HEK293 (cell line): ENCODE data around the gene ARGLU1.
A peak's percentile ranks its signal among the peaks of the same experiment; 100 is the strongest.

Experiments
- CTCF ChIA-PET: fragments of 350-600 bp; formaldehyde crosslinking; extraction: SDS; loops from one replicate; lab custom pipeline; 2021; ENCODE audit warnings: antibody characterized with exemption; lab: Yijun Ruan, JAX
- POLR2A ChIA-PET: fragments of 300-600 bp; formaldehyde crosslinking; extraction: SDS; loops from one replicate; lab custom pipeline; 2020; ENCODE audit warnings: antibody characterized with exemption, inconsistent platforms; lab: Yijun Ruan, JAX
- H3K27ac ChIP-seq: fragments of 200-500 bp; sonication (Bioruptor generic); 2 replicates; pipeline ENCODE4 v1.5.1; 2014; ENCODE audit warnings: low read depth, low read length, control low read depth, inconsistent platforms; ENCODE audit errors: extremely low read depth
- H3K36me3 ChIP-seq, 2 experiments: fragments of 200-500 bp in 1 of 2; sonication (Bioruptor generic) in 1 of 2; 1 replicate in 1 of 2; 2 replicates in 1 of 2; pipeline ENCODE4 v1.5.1; 2014 to 2017; ENCODE audit warnings: inconsistent platforms in 2 of 2, low read length in 2 of 2; ENCODE audit not compliant: control insufficient read depth in 2 of 2, insufficient read depth in 1 of 2
- H3K4me1 ChIP-seq: fragments of 200-500 bp; sonication (Bioruptor generic); 2 replicates; pipeline ENCODE4 v1.5.1; 2014; ENCODE audit warnings: mild to moderate bottlenecking, low read length, inconsistent platforms; ENCODE audit not compliant: control insufficient read depth, insufficient read depth
- H3K4me3 ChIP-seq: 2 replicates; pipeline ENCODE4 v1.5.1; 2011; ENCODE audit warnings: low read depth, mild to moderate bottlenecking, control low read depth, low read length, moderate library complexity
- H3K9me3 ChIP-seq: fragments of 200-500 bp; sonication (Bioruptor generic); 2 replicates; pipeline ENCODE4 v1.5.1; 2014; ENCODE audit warnings: low read depth, low read length, inconsistent platforms; ENCODE audit not compliant: control insufficient read depth, insufficient read depth
- KLF16 ChIP-seq: fragments of 450-650 bp; formaldehyde crosslinking; IDR thresholded peaks from 2 replicates; pipeline ENCODE4 v1.5.1; 2017; ENCODE audit warnings: missing biosample characterization, missing genetic modification characterization
- MYNN ChIP-seq: fragments of 450-650 bp; formaldehyde crosslinking; IDR thresholded peaks from 2 replicates; pipeline ENCODE4 v1.5.1; 2016; ENCODE audit warnings: missing biosample characterization, missing genetic modification characterization, borderline replicate concordance
- REPIN1 ChIP-seq: fragments of 450-650 bp; formaldehyde crosslinking; IDR thresholded peaks from 2 replicates; pipeline ENCODE4 v1.5.1; 2017; ENCODE audit warnings: missing biosample characterization, missing genetic modification characterization, low read depth
- SP7 ChIP-seq: fragments of 450-650 bp; formaldehyde crosslinking; IDR thresholded peaks from 2 replicates; pipeline ENCODE4 v1.5.1; 2016; ENCODE audit warnings: missing biosample characterization, missing genetic modification characterization
- TRIM28 ChIP-seq: IDR thresholded peaks from 2 replicates; pipeline ENCODE4 v1.6.1; 2011; ENCODE audit warnings: low read length, control low read depth, borderline replicate concordance
- WT1 ChIP-seq: fragments of 450-650 bp; formaldehyde crosslinking; IDR thresholded peaks from 2 replicates; pipeline ENCODE4 v1.5.1; 2016; ENCODE audit warnings: missing biosample characterization, missing genetic modification characterization
- ZBTB20 ChIP-seq: fragments of 450-650 bp; formaldehyde crosslinking; IDR thresholded peaks from 2 replicates; pipeline ENCODE4 v1.5.1; 2016; ENCODE audit warnings: missing biosample characterization, missing genetic modification characterization
- ZBTB8A ChIP-seq: fragments of 450-650 bp; formaldehyde crosslinking; IDR thresholded peaks from 2 replicates; pipeline ENCODE4 v1.5.1; 2016; ENCODE audit warnings: missing biosample characterization, missing genetic modification characterization
- ZFHX2 ChIP-seq: fragments of 450-650 bp; formaldehyde crosslinking; conservative IDR thresholded peaks from 2 replicates; pipeline ENCODE4 v1.5.1; 2016; ENCODE audit warnings: missing biosample characterization, missing genetic modification characterization
- ZFP3 ChIP-seq: fragments of 450-650 bp; formaldehyde crosslinking; IDR thresholded peaks from 2 replicates; pipeline ENCODE4 v1.5.1; 2016; ENCODE audit warnings: low read depth, missing biosample characterization, missing genetic modification characterization
- ZFP37 ChIP-seq: fragments of 450-650 bp; formaldehyde crosslinking; IDR thresholded peaks from 2 replicates; pipeline ENCODE4 v1.5.1; 2016; ENCODE audit warnings: missing biosample characterization, missing genetic modification characterization
- ZFP69B ChIP-seq: fragments of 450-650 bp; formaldehyde crosslinking; IDR thresholded peaks from 2 replicates; pipeline ENCODE4 v1.5.1; 2016; ENCODE audit warnings: missing biosample characterization, missing genetic modification characterization
- ZNF112 ChIP-seq: fragments of 450-650 bp; formaldehyde crosslinking; IDR thresholded peaks from 2 replicates; pipeline ENCODE4 v1.5.0; 2017; ENCODE audit warnings: missing biosample characterization, missing genetic modification characterization
- ZNF133 ChIP-seq: fragments of 450-650 bp; formaldehyde crosslinking; IDR thresholded peaks from 2 replicates; pipeline ENCODE4 v1.5.1; 2016; ENCODE audit warnings: missing biosample characterization, missing genetic modification characterization
- ZNF138 ChIP-seq: fragments of 450-650 bp; formaldehyde crosslinking; IDR thresholded peaks from 2 replicates; pipeline ENCODE4 v1.5.1; 2016; ENCODE audit warnings: missing biosample characterization, missing genetic modification characterization, borderline replicate concordance
- ZNF169 ChIP-seq: fragments of 450-650 bp; formaldehyde crosslinking; IDR thresholded peaks from 2 replicates; pipeline ENCODE4 v1.5.1; 2016; ENCODE audit warnings: missing biosample characterization, missing genetic modification characterization
- ZNF335 ChIP-seq: fragments of 450-650 bp; formaldehyde crosslinking; conservative IDR thresholded peaks from 2 replicates; pipeline ENCODE4 v1.5.1; 2016; ENCODE audit warnings: missing biosample characterization, missing genetic modification characterization
- ZNF404 ChIP-seq: fragments of 450-650 bp; formaldehyde crosslinking; IDR thresholded peaks from 2 replicates; pipeline ENCODE4 v1.5.1; 2017; ENCODE audit warnings: missing biosample characterization, missing genetic modification characterization
- ZNF549 ChIP-seq: fragments of 450-650 bp; IDR thresholded peaks from 2 replicates; pipeline ENCODE4 v1.5.1; 2018; ENCODE audit warnings: missing biosample characterization, missing genetic modification characterization, mild to moderate bottlenecking, inconsistent platforms, moderate library complexity
- ZNF580 ChIP-seq: fragments of 450-650 bp; formaldehyde crosslinking; IDR thresholded peaks from 2 replicates; pipeline ENCODE4 v1.5.1; 2016; ENCODE audit warnings: missing biosample characterization, missing genetic modification characterization
- ZNF596 ChIP-seq: fragments of 450-650 bp; IDR thresholded peaks from 2 replicates; pipeline ENCODE4 v1.5.0; 2018; ENCODE audit warnings: missing biosample characterization, mild to moderate bottlenecking, missing genetic modification characterization, moderate library complexity
- ZXDB ChIP-seq: fragments of 450-650 bp; formaldehyde crosslinking; IDR thresholded peaks from 2 replicates; pipeline ENCODE4 v1.5.1; 2016; ENCODE audit warnings: missing biosample characterization, missing genetic modification characterization
- TF ChIP-seq, protein P1 (sequence below): fragments of 450-650 bp; formaldehyde crosslinking; IDR thresholded peaks from 2 replicates; pipeline ENCODE4 v1.5.1; 2016; ENCODE audit warnings: missing biosample characterization, missing genetic modification characterization
- TF ChIP-seq, protein P2 (sequence below): fragments of 450-650 bp; formaldehyde crosslinking; IDR thresholded peaks from 2 replicates; pipeline ENCODE4 v1.5.1; 2016; ENCODE audit warnings: missing biosample characterization, missing genetic modification characterization

The ARGLU1 gene

DNA sequence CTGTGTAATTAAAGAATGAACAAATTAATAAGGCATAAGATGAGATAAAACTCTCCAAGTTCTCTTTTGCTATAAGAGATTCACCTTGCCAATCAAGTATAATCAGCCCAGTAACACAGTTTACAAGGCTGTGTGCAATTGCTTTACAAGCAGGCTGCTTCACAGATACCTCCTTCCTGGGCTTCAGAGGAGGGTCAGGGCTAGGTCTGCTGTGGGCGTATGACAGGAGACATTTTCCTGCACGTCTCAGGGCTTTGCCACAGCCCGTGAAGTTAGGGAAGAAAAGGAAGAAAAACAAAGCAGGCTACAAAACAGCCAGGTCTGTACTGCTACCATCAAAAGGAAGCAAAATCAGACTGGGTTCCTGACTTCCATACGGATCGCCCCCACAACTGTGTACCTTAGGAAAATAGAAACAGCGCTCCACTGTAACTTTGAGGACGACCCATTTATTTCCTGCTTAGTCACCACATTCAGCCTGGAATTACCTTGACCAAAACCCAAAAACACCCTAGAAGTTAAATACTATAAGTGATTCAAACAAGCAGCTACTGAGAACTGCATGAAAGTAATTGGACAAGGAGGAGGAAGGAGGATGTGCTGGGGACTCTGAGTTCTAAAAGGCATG is 44.9 kb downstream of the ARGLU1 start:
- Histone ChIP-seq H3K4me1 (peaks cover 40% of the 10 kb centered on the region), H3K27ac (no peak overlapping the region), H3K4me3 (no peak overlapping the region), H3K36me3 (peaks cover 0 to 10% of the 10 kb centered on the region in 2 experiments; a peak in 1 of 3 replicates), H3K9me3 (no peaks in the 10 kb centered on the region)
- ChIA-PET POLR2A (no interaction called here), CTCF (no interaction called here)
- TF ChIP-seq ZBTB20 (tag by site-specific recombination) (peak; percentile 30; the same call in 1 of the 2 replicates), ZFHX2 (peak; percentile 30; the same call in 1 of the 2 replicates), ZNF335 (0 out of 2 replicates have a peak, but pooled peaks have one; percentile 18), ZNF133 (tag by site-specific recombination) (no peak), ZXDB (tag by site-specific recombination) (no peak), SP7 (tag by site-specific recombination) (no peak), ZBTB8A (tag by site-specific recombination) (0 out of 2 replicates have a peak, but pooled peaks have one; percentile 13)

DNA sequence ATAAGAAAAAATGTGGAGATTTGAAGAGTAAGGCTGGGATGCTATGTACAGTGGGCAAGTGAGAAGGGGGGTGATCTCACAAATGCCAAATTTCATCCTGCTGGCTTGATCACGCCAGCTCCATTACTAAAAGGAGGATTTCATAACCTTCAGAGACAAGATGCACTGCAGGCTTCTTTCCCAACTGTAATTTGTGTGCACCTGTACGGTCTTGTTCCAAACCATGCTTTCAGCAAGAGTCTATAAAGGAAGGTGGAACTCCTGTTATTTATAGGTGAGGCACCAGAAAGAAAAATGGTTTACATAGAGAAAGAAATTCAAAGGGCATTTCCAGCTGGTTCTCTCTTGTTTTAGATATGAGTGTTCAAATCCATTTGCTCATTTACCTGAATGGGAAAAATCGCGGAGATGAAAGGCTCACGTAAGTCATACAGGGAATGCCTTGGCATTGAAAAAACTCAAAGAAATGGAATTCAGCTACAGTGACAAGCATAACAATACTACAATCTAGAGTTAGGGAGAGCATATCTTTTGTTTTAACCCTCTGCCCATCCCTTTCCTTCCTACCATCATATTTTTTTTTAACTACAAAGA is 45.7 kb downstream of the ARGLU1 start:
- Histone ChIP-seq H3K9me3 (no peaks in the 10 kb centered on the region), H3K36me3 (peaks cover 0 to 10% of the 10 kb centered on the region in 2 experiments; a peak in 1 of 3 replicates), H3K27ac (no peak overlapping the region), H3K4me1 (peaks cover 35% of the 10 kb centered on the region), H3K4me3 (no peak overlapping the region)
- CTCF ChIA-PET: no interaction called here
- POLR2A ChIA-PET: interaction anchor here (1.0 kb wide), 1 partner anchor 13 kb away, joined by 4 read pairs; the partner anchor contains the start of gene EFNB2
- TF ChIP-seq ZFP37 (tag by site-specific recombination) (no peak), ZNF112 (tag by site-specific recombination) (no peak), ZNF596 (tag by site-specific recombination) (no peak), KLF16 (no peak), ZNF549 (tag by site-specific recombination) (no peak), ZNF580 (no peak), ZNF169 (tag by site-specific recombination) (no peak), MYNN (tag by site-specific recombination) (no peak), ZNF404 (tag by site-specific recombination) (no peak), ZFP3 (tag by site-specific recombination) (no peak), ZNF138 (tag by site-specific recombination) (no peak), TRIM28 (no peak), ZFP69B (tag by site-specific recombination) (no peak), REPIN1 (no peak), WT1 (tag by site-specific recombination) (no peak)
- TF ChIP-seq, protein P1, sequence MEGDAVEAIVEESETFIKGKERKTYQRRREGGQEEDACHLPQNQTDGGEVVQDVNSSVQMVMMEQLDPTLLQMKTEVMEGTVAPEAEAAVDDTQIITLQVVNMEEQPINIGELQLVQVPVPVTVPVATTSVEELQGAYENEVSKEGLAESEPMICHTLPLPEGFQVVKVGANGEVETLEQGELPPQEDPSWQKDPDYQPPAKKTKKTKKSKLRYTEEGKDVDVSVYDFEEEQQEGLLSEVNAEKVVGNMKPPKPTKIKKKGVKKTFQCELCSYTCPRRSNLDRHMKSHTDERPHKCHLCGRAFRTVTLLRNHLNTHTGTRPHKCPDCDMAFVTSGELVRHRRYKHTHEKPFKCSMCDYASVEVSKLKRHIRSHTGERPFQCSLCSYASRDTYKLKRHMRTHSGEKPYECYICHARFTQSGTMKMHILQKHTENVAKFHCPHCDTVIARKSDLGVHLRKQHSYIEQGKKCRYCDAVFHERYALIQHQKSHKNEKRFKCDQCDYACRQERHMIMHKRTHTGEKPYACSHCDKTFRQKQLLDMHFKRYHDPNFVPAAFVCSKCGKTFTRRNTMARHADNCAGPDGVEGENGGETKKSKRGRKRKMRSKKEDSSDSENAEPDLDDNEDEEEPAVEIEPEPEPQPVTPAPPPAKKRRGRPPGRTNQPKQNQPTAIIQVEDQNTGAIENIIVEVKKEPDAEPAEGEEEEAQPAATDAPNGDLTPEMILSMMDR: no peak
- TF ChIP-seq, protein P2, sequence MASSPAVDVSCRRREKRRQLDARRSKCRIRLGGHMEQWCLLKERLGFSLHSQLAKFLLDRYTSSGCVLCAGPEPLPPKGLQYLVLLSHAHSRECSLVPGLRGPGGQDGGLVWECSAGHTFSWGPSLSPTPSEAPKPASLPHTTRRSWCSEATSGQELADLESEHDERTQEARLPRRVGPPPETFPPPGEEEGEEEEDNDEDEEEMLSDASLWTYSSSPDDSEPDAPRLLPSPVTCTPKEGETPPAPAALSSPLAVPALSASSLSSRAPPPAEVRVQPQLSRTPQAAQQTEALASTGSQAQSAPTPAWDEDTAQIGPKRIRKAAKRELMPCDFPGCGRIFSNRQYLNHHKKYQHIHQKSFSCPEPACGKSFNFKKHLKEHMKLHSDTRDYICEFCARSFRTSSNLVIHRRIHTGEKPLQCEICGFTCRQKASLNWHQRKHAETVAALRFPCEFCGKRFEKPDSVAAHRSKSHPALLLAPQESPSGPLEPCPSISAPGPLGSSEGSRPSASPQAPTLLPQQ (tag by site-specific recombination): no peak
